A549 (cell line): ENCODE results near the gene PCYT2. TPM values are rescaled to one million over a fixed set of nuclear protein-coding genes. Genes with fewer than 3 reads are reported as not detected.
A peak's percentile ranks its signal among the peaks of the same experiment; 100 is the strongest.

Source experiments
- ATAC-seq, 2 experiments: fragments of 200-7000 bp in 1 of 2; fragments of >200 bp in 1 of 2; cut with Nextera tagmentation in 1 of 2; cut with Tn5 transposase in 1 of 2; 3 replicates each; pipeline versions ENCODE4 v1.8.0 to v1.9.1; 2018 to 2020; ENCODE audit warnings: mild to moderate bottlenecking in 1 of 2, moderate library complexity in 1 of 2
- CTCF ChIA-PET: fragments of 300-600 bp; sonication (Branson Sonifier 250); formaldehyde crosslinking; extraction: SDS; loops from one replicate; lab custom pipeline; 2021; ENCODE audit warnings: antibody characterized with exemption, inconsistent platforms; lab: Yijun Ruan, JAX
- POLR2A ChIA-PET: fragments of 350-600 bp; formaldehyde crosslinking; extraction: SDS; loops from one replicate; lab custom pipeline; 2021; ENCODE audit warnings: antibody characterized with exemption, inconsistent platforms; lab: Yijun Ruan, JAX
- DNase-seq, 2 experiments: peaks; one replicate each; pipeline versions ENCODE4 v3.0.0 to v3.0.0-alpha.2; 2011 to 2016; ENCODE audit warnings: low read depth in 1 of 2, low spot score in 1 of 2
- FAIRE-seq: peaks from 2 replicates; lab custom pipeline; 2011; peaks lifted over from hg19 to GRCh38; lab: Jason Lieb, UNC
- H3K27ac ChIP-seq, 2 experiments: fragments of >200 bp; sonication (Bioruptor Twin); formaldehyde crosslinking; 3 replicates each; pipeline ENCODE4 v1.5.1; 2016 to 2017
- H3K4me1 ChIP-seq: fragments of >200 bp; sonication (Bioruptor Twin); formaldehyde crosslinking; 3 replicates; pipeline ENCODE4 v1.6.1; 2016
- H3K4me2 ChIP-seq: fragments of >200 bp; sonication (Bioruptor Twin); formaldehyde crosslinking; 3 replicates; pipeline ENCODE4 v1.6.1; 2016
- H3K4me3 ChIP-seq: fragments of >200 bp; sonication (Bioruptor Twin); formaldehyde crosslinking; 3 replicates; pipeline ENCODE4 v1.5.1; 2016
- H3K9me3 ChIP-seq: fragments of >200 bp; sonication (Bioruptor Twin); formaldehyde crosslinking; 3 replicates; pipeline ENCODE4 v1.6.1; 2016
- BCL3 ChIP-seq: fragments of >200 bp; sonication (Bioruptor Twin); formaldehyde crosslinking; IDR thresholded peaks from 3 replicates; pipeline ENCODE4 v1.6.1; 2016
- EHMT2 ChIP-seq: fragments of 200-600 bp; sonication (generic); IDR thresholded peaks from 2 replicates; pipeline ENCODE4 v1.6.1; 2016; ENCODE audit warnings: antibody characterized with exemption, low read depth, mild to moderate bottlenecking, moderate library complexity
- ELK1 ChIP-seq: fragments of 150-350 bp; IDR thresholded peaks from 2 replicates; pipeline ENCODE4 v1.6.1; 2014; ENCODE audit warnings: low read depth, mild to moderate bottlenecking, low read length
- EP300 ChIP-seq, 2 experiments: fragments of >200 bp; sonication (Bioruptor Twin); formaldehyde crosslinking; IDR thresholded peaks; 2 replicates in 1 of 2; 3 replicates in 1 of 2; pipeline ENCODE4 v1.6.1; 2016 to 2017
- ESRRA ChIP-seq: fragments of 150-350 bp; IDR thresholded peaks from 2 replicates; pipeline ENCODE4 v1.6.1; 2014; ENCODE audit warnings: mild to moderate bottlenecking, low read length, borderline replicate concordance
- FOXS1 ChIP-seq: fragments of 250-450 bp; sonication (Bioruptor Pico); IDR thresholded peaks from 2 replicates; pipeline ENCODE4 v1.5.0; 2020; ENCODE audit warnings: mild to moderate bottlenecking, moderate library complexity
- HDAC2 ChIP-seq: fragments of 200-600 bp; sonication (generic); IDR thresholded peaks from 2 replicates; pipeline ENCODE4 v1.6.1; 2016
- HES2 ChIP-seq: fragments of >200 bp; sonication (Bioruptor Twin); formaldehyde crosslinking; IDR thresholded peaks from 2 replicates; pipeline ENCODE4 v1.6.1; 2016
- HEYL ChIP-seq: fragments of 250-450 bp; sonication (Bioruptor Pico); IDR thresholded peaks from 2 replicates; pipeline ENCODE4 v1.8.0; 2021; ENCODE audit warnings: mild to moderate bottlenecking, moderate library complexity
- MAFK ChIP-seq: fragments of 450-650 bp; IDR thresholded peaks from 2 replicates; pipeline ENCODE4 v1.6.1; 2014; ENCODE audit not compliant: partially characterized antibody
- MAX ChIP-seq: IDR thresholded peaks from 2 replicates; pipeline ENCODE4 v1.6.1; 2012
- MYC ChIP-seq: IDR thresholded peaks from 2 replicates; pipeline ENCODE4 v1.6.1; 2012; ENCODE audit warnings: mild to moderate bottlenecking, inconsistent platforms, low read length, improper control_type of control experiment, borderline replicate concordance
- NFE2L2 ChIP-seq: fragments of 150-350 bp; conservative IDR thresholded peaks from 2 replicates; pipeline ENCODE4 v1.6.1; 2014; ENCODE audit warnings: low read length
- NPAS2 ChIP-seq: fragments of 250-450 bp; sonication (Bioruptor Pico); IDR thresholded peaks from 2 replicates; pipeline ENCODE4 v1.8.0; 2022; ENCODE audit warnings: mild to moderate bottlenecking, moderate library complexity, borderline replicate concordance
- PBX3 ChIP-seq: IDR thresholded peaks from 2 replicates; pipeline ENCODE4 v1.6.1; 2012
- PHF8 ChIP-seq: fragments of 200-600 bp; sonication (generic); IDR thresholded peaks from 2 replicates; pipeline ENCODE4 v1.6.1; 2016; ENCODE audit warnings: low read depth, mild to moderate bottlenecking, antibody characterized with exemption, moderate library complexity, borderline replicate concordance
- POLR2A ChIP-seq: IDR thresholded peaks from 2 replicates; pipeline ENCODE4 v1.6.1; 2012; ENCODE audit warnings: mild to moderate bottlenecking, low read length
- RAD21 ChIP-seq, 2 experiments: fragments of >200 bp in 1 of 2; sonication (Bioruptor Twin) in 1 of 2; formaldehyde crosslinking in 1 of 2; IDR thresholded peaks in 1 of 2; conservative IDR thresholded peaks in 1 of 2; 2 replicates in 1 of 2; 3 replicates in 1 of 2; pipeline ENCODE4 v1.6.1; 2012 to 2018; ENCODE audit warnings: inconsistent platforms in 1 of 2
- SMC3 ChIP-seq: fragments of >200 bp; sonication (Bioruptor Twin); formaldehyde crosslinking; IDR thresholded peaks from 3 replicates; pipeline ENCODE4 v1.6.1; 2018; ENCODE audit warnings: inconsistent platforms
- TFCP2L1 ChIP-seq: fragments of 250-450 bp; sonication (Bioruptor Pico); IDR thresholded peaks from 2 replicates; pipeline ENCODE4 v1.5.0; 2021; ENCODE audit warnings: mild to moderate bottlenecking
- TP53 ChIP-seq: fragments of 250-450 bp; sonication (Bioruptor Pico); IDR thresholded peaks from 2 replicates; pipeline ENCODE4 v1.5.0; 2021; ENCODE audit warnings: mild to moderate bottlenecking, moderate library complexity
- ZFP36 ChIP-seq: fragments of 450-650 bp; IDR thresholded peaks from 2 replicates; pipeline ENCODE4 v1.6.1; 2014; ENCODE audit warnings: borderline replicate concordance; ENCODE audit not compliant: partially characterized antibody
- WGBS: methylation state at CpG from one replicate; pipeline ENCODE4 v1.1.6; 2017; ENCODE audit errors: missing lambda C conversion rate; 5-methylcytosine and 5-hydroxymethylcytosine counted together
- polyA plus RNA-seq, 4 experiments: library from polyadenylated mRNA; depleted of rRNA in 3 of 4; stranded (reverse); fragments of >200 nt; fragmentation: RNase III in 1 of 4; extraction: RNeasy Plus Mini Kit Qiagen cat#74134 plus additional on column Dnase treatment in 1 of 4; gene quantifications; 2 replicates in 3 of 4; 3 replicates in 1 of 4; pipeline ENCODE4 v1.2.3, GENCODE V29; 2011 to 2017

The PCYT2 gene
- polyA plus RNA-seq, 2 of the 4 experiments (the other 2 are of a cell fraction): 7.1 to 17.0 TPM

GRCh38 chr17:81925860-81926450 is 14.8 kb upstream of the PCYT2 start:
- no peak for FAIRE-seq
- peak; percentile 28; the same call in 1 of the 2 replicates for TF ChIP-seq TP53 (CRISPR knock-in tag)
- TF ChIP-seq HES2: no peak
- TF ChIP-seq PBX3: peak; percentile 37; the same call in 1 of the 2 replicates
- TF ChIP-seq TFCP2L1 (CRISPR knock-in tag): 0 out of 2 replicates have a peak, but pooled peaks have one; percentile 36
- TF ChIP-seq, all 56 proteins: peak for 3
- Histone ChIP-seq H3K27ac (peak overlapping the region; percentile 96 to 98), H3K4me3 (peak overlapping the region; percentile 90), H3K9me3 (no peaks in the 10 kb centered on the region), H3K4me2 (peak overlapping the region; percentile 96), H3K4me1 (peaks cover 56% of the 10 kb centered on the region)
- CTCF ChIA-PET: interaction anchor here (0.6 to 12.8 kb wide), 14 partner anchors 14 to 1992 kb away, joined by 3 to 99 read pairs (median 8); partner anchors contain the start of genes ARHGDIA, CENPX, LRRC45 and NOTUM
- POLR2A ChIA-PET: interaction anchor here (1.0 to 1.5 kb wide), 3 partner anchors 9 to 12 kb away, joined by 3 to 6 read pairs (median 3); partner anchors contain the start of gene PYCR1
- 22% methylated on average over 10 of the region's 10 CpGs for WGBS
- no peak for DNase-seq
- ATAC-seq: peak in 1 of 2 experiments; percentile 0; a peak in 3 of 6 replicates

GRCh38 chr17:81924557-81925532 is 13.6 kb upstream of the PCYT2 start:
- ChIA-PET POLR2A (interaction anchor here (1.1 to 1.5 kb wide), 3 partner anchors 13 to 241 kb away, joined by 3 read pairs; partner anchors contain the start of genes ARL16, HGS and PCYT2), CTCF (interaction anchor here (0.7 to 12.8 kb wide), 13 partner anchors 13 to 216 kb away, joined by 3 to 99 read pairs (median 6); partner anchors contain the start of genes ALYREF, ANAPC11, ARHGDIA and CENPX)
- FAIRE-seq: no peak
- peak in 1 of 2 experiments; percentile 65 for DNase-seq
- H3K4me1 ChIP-seq: peaks cover 66% of the 10 kb centered on the region
- peak overlapping the region; percentile 57 for H3K4me3 ChIP-seq
- H3K9me3 ChIP-seq: no peaks in the 10 kb centered on the region
- ATAC-seq: no peak
- peak overlapping the region; percentile 96 for H3K4me2 ChIP-seq
- H3K27ac ChIP-seq: peak overlapping the region; percentile 96 to 98
- whole genome bisulfite sequencing: 67% methylated on average over 14 of the region's 21 CpGs
- TF ChIP-seq NPAS2 (CRISPR knock-in tag) (no peak), SMC3 (no peak), HDAC2 (no peak), TP53 (CRISPR knock-in tag) (0 out of 2 replicates have a peak, but pooled peaks have one; percentile 24), POLR2A (no peak), MAFK (peak; percentile 95)

- WGBS: 3% methylated on average over 24 of the region's 32 CpGs
- peak; percentile 23 to 68 for ATAC-seq
- peaks cover 70% of the 10 kb centered on the region for H3K4me1 ChIP-seq
- no peaks in the 10 kb centered on the region for H3K9me3 ChIP-seq
- H3K27ac ChIP-seq: peak overlapping the region; percentile 96 to 98
- ChIA-PET POLR2A (interaction anchor here (1.1 to 1.9 kb wide), 7 partner anchors 13 to 240 kb away, joined by 3 to 5 read pairs (median 3); partner anchors contain the start of genes ARL16, HGS, MCRIP1 and PCYT2), CTCF (interaction anchor here (0.7 to 12.8 kb wide), 12 partner anchors 12 to 215 kb away, joined by 3 to 99 read pairs (median 5); partner anchors contain the start of genes ALYREF, ANAPC11, ARHGDIA and CENPX)
- peak overlapping the region; percentile 57 for H3K4me3 ChIP-seq
- peak overlapping the region; percentile 96 for H3K4me2 ChIP-seq
- FAIRE-seq: peak; percentile 43
- peak; percentile 83 to 91 for DNase-seq
- TF ChIP-seq SMC3 (no peak), ELK1 (no peak), MYC (0 out of 2 replicates have a peak, but pooled peaks have one; percentile 32), NPAS2 (CRISPR knock-in tag) (no peak), NFE2L2 (peak; percentile 98), MAX (peak; percentile 75), ESRRA (no peak), BCL3 (no peak), TFCP2L1 (CRISPR knock-in tag) (peak; percentile 30; the same call in 1 of the 2 replicates), FOXS1 (no peak), HEYL (CRISPR knock-in tag) (no peak), PHF8 (no peak), ZFP36 (no peak), EP300 (IDR thresholded peaks at IDR 0.05) (peak in 1 of 2 experiments; percentile 41; a peak in 1 of 5 replicates), RAD21 (conservative IDR thresholded peaks at IDR 0.05 in 1 of 2, IDR thresholded peaks at IDR 0.05 in 1 of 2) (no peak), TP53 (CRISPR knock-in tag) (peak; percentile 48; the same call in 1 of the 2 replicates), EHMT2 (no peak)
Measured at GRCh38 chr17:81923302-81924260, 12.4 kb upstream of the PCYT2 start.
